K562 (cell line): ENCODE measurements around the gene MORC4.

ENCODE experiments used
- ADNP ChIP-seq: fragments of 200-800 bp; sonication (Bioruptor generic); IDR thresholded peaks from 2 replicates; pipeline ENCODE4 v1.6.1; 2016; ENCODE audit warnings: missing genetic modification characterization, missing compliant biosample characterization
- BHLHE40 ChIP-seq: IDR thresholded peaks from 2 replicates; pipeline ENCODE4 v1.6.1; 2011; ENCODE audit warnings: low read length, improper control_type of control experiment
- FOXP1 ChIP-seq: sonication (generic); formaldehyde crosslinking; IDR thresholded peaks from 2 replicates; pipeline ENCODE4 v1.8.0; 2022; ENCODE audit warnings: mild to moderate bottlenecking, missing genetic modification reagents
- GABPA ChIP-seq: fragments of 200-800 bp; sonication (Bioruptor generic); conservative IDR thresholded peaks from 2 replicates; pipeline ENCODE4 v1.6.1; 2016; ENCODE audit warnings: low read depth, missing genetic modification characterization, missing compliant biosample characterization
- HIVEP1 ChIP-seq: fragments of 250-450 bp; sonication (Bioruptor Pico); IDR thresholded peaks from 2 replicates; pipeline ENCODE4 v1.4.0; 2020; ENCODE audit warnings: mild to moderate bottlenecking
- KDM4B ChIP-seq, 2 experiments: fragments of 450-650 bp in 1 of 2; sonication (generic) in 1 of 2; IDR thresholded peaks; 2 replicates each; pipeline ENCODE4 v1.6.1; 2016 to 2017; ENCODE audit warnings: borderline replicate concordance in 2 of 2, antibody characterized with exemption in 1 of 2, low read depth in 1 of 2, mild to moderate bottlenecking in 1 of 2
- RUNX1 ChIP-seq: sonication (generic); IDR thresholded peaks from 2 replicates; pipeline ENCODE4 v1.6.1; 2016; ENCODE audit warnings: antibody characterized with exemption, low read depth
- ZNF12 ChIP-seq: sonication (generic); formaldehyde crosslinking; IDR thresholded peaks from 2 replicates; pipeline ENCODE4 v1.4.0; 2020; ENCODE audit warnings: mild to moderate bottlenecking, missing genetic modification reagents
- TF ChIP-seq, protein P1 (sequence below), 2 experiments: fragments of 200-800 bp in 1 of 2; sonication (Bioruptor generic) in 1 of 2; sonication (generic) in 1 of 2; formaldehyde crosslinking in 1 of 2; IDR thresholded peaks in 1 of 2; conservative IDR thresholded peaks in 1 of 2; 2 replicates each; pipeline versions ENCODE4 v1.5.0 to v1.6.1; 2016 to 2020; ENCODE audit warnings: missing compliant biosample characterization in 1 of 2, missing genetic modification characterization in 1 of 2, missing genetic modification reagents in 1 of 2
- TF ChIP-seq, protein P2 (sequence below): fragments of 450-650 bp; formaldehyde crosslinking; IDR thresholded peaks from 2 replicates; pipeline ENCODE4 v1.4.0; 2022; ENCODE audit warnings: missing genetic modification characterization
- TF ChIP-seq, protein P3 (sequence below), 2 experiments: fragments of 450-650 bp in 1 of 2; sonication (generic) in 1 of 2; formaldehyde crosslinking; conservative IDR thresholded peaks; 2 replicates each; pipeline versions ENCODE4 v1.4.0 to v1.8.1; 2020 to 2022; ENCODE audit warnings: mild to moderate bottlenecking in 1 of 2, missing genetic modification reagents in 1 of 2
- TF ChIP-seq, protein P4 (sequence below): sonication (generic); formaldehyde crosslinking; IDR thresholded peaks from 2 replicates; pipeline ENCODE4 v1.9.0; 2022; ENCODE audit warnings: mild to moderate bottlenecking, missing genetic modification reagents
- TF ChIP-seq, protein P5 (sequence below): fragments of 150-350 bp; IDR thresholded peaks from 2 replicates; pipeline ENCODE4 v1.6.1; 2014; ENCODE audit warnings: low read depth, mild to moderate bottlenecking, low read length, borderline replicate concordance

DNA sequence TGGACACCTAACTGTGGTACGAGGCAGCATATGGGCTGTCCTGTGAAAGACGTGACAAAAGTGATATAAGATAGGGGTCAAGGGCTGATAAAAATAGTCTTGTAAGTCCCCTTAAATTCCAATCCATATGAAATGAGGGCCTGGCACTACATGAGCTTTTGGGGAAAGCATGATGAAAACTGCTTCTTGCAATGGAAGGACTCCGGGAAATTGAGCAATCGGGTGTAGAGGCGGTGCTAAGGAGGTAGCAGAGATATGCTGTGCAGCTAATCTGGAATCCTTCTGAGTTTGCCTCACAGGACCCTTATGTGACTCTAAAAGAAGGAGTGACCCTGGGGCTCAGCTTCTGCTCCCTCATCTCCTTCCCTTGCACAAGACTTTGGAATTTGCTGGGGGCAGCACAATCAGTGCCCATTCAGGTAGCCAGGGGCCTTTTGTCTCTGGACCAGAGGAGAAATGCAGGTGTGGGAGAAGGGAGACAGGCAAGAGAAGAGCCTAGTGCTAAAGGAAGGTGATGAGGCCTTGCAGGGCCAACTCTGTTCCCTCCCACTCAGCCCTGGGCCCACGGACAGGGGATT is 67.0 kb downstream of the MORC4 start:
- TF ChIP-seq RUNX1 (no peak), BHLHE40 (no peak), KDM4B (IDR thresholded peaks at IDR 0.05; ENCODE audit: borderline replicate concordance in 2 of 2, low read depth in 1 of 2) (no peak), FOXP1 (no peak), ADNP (tag) (no peak), ZNF12 (no peak), GABPA (no peak), HIVEP1 (CRISPR knock-in tag) (no peak)
- TF ChIP-seq, protein P1, sequence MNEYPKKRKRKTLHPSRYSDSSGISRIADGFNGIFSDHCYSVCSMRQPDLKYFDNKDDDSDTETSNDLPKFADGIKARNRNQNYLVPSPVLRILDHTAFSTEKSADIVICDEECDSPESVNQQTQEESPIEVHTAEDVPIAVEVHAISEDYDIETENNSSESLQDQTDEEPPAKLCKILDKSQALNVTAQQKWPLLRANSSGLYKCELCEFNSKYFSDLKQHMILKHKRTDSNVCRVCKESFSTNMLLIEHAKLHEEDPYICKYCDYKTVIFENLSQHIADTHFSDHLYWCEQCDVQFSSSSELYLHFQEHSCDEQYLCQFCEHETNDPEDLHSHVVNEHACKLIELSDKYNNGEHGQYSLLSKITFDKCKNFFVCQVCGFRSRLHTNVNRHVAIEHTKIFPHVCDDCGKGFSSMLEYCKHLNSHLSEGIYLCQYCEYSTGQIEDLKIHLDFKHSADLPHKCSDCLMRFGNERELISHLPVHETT (CRISPR knock-in tag; conservative IDR thresholded peaks at IDR 0.05 in 1 of 2, IDR thresholded peaks at IDR 0.05 in 1 of 2) = no peak
- TF ChIP-seq, protein P2, sequence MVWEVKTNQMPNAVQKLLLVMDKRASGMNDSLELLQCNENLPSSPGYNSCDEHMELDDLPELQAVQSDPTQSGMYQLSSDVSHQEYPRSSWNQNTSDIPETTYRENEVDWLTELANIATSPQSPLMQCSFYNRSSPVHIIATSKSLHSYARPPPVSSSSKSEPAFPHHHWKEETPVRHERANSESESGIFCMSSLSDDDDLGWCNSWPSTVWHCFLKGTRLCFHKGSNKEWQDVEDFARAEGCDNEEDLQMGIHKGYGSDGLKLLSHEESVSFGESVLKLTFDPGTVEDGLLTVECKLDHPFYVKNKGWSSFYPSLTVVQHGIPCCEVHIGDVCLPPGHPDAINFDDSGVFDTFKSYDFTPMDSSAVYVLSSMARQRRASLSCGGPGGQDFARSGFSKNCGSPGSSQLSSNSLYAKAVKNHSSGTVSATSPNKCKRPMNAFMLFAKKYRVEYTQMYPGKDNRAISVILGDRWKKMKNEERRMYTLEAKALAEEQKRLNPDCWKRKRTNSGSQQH (CRISPR knock-in tag) = no peak
- TF ChIP-seq, protein P3, sequence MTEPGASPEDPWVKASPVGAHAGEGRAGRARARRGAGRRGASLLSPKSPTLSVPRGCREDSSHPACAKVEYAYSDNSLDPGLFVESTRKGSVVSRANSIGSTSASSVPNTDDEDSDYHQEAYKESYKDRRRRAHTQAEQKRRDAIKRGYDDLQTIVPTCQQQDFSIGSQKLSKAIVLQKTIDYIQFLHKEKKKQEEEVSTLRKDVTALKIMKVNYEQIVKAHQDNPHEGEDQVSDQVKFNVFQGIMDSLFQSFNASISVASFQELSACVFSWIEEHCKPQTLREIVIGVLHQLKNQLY (CRISPR knock-in tag; conservative IDR thresholded peaks at IDR 0.05) = no peak
- TF ChIP-seq, protein P4, sequence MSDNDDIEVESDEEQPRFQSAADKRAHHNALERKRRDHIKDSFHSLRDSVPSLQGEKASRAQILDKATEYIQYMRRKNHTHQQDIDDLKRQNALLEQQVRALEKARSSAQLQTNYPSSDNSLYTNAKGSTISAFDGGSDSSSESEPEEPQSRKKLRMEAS (CRISPR knock-in tag) = no peak
- TF ChIP-seq, protein P5, sequence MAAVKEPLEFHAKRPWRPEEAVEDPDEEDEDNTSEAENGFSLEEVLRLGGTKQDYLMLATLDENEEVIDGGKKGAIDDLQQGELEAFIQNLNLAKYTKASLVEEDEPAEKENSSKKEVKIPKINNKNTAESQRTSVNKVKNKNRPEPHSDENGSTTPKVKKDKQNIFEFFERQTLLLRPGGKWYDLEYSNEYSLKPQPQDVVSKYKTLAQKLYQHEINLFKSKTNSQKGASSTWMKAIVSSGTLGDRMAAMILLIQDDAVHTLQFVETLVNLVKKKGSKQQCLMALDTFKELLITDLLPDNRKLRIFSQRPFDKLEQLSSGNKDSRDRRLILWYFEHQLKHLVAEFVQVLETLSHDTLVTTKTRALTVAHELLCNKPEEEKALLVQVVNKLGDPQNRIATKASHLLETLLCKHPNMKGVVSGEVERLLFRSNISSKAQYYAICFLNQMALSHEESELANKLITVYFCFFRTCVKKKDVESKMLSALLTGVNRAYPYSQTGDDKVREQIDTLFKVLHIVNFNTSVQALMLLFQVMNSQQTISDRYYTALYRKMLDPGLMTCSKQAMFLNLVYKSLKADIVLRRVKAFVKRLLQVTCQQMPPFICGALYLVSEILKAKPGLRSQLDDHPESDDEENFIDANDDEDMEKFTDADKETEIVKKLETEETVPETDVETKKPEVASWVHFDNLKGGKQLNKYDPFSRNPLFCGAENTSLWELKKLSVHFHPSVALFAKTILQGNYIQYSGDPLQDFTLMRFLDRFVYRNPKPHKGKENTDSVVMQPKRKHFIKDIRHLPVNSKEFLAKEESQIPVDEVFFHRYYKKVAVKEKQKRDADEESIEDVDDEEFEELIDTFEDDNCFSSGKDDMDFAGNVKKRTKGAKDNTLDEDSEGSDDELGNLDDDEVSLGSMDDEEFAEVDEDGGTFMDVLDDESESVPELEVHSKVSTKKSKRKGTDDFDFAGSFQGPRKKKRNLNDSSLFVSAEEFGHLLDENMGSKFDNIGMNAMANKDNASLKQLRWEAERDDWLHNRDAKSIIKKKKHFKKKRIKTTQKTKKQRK = no peak
